Activated CD4-positive, alpha-beta T cell treated with anti-CD3 and anti-CD28 coated beads, Interleukin-2, amount 10 ng/mL, durations not matched to agents 7 days and 5 days (primary cell): Measurements from ENCODE around the gene CLBA1. TPM values are rescaled to one million over a fixed set of nuclear protein-coding genes. Genes with fewer than 3 reads are reported as not detected.

Experiments used
- CTCF ChIA-PET: fragments of 350-600 bp; sonication (Branson Sonifier 250); formaldehyde crosslinking; loops from one replicate; lab custom pipeline; 2021; ENCODE audit warnings: antibody characterized with exemption; lab: Charles Lee
- POLR2A ChIA-PET: fragments of 350-600 bp; sonication (Branson Sonifier 250); formaldehyde crosslinking; loops from one replicate; lab custom pipeline; 2021; ENCODE audit warnings: antibody characterized with exemption; lab: Charles Lee
- DNase-seq: peaks from one replicate; pipeline ENCODE4 v3.0.0-alpha.2; 2020
- H3K27ac Mint-ChIP-seq: one replicate; pipeline ENCODE4 v1.8.0; 2021; ENCODE audit warnings: mild to moderate bottlenecking, moderate library complexity, mixed read lengths
- H3K27me3 Mint-ChIP-seq: one replicate; pipeline ENCODE4 v1.8.0; 2021; ENCODE audit warnings: mixed read lengths
- H3K36me3 Mint-ChIP-seq: one replicate; pipeline ENCODE4 v1.8.0; 2021; ENCODE audit warnings: low read depth, mixed read lengths
- H3K4me1 Mint-ChIP-seq: one replicate; pipeline ENCODE4 v1.8.0; 2021; ENCODE audit warnings: mixed read lengths
- H3K4me3 Mint-ChIP-seq: one replicate; pipeline ENCODE4 v1.8.0; 2021; ENCODE audit warnings: mild to moderate bottlenecking, moderate library complexity, mixed read lengths
- H3K9me3 Mint-ChIP-seq: one replicate; pipeline ENCODE4 v1.8.0; 2021; ENCODE audit warnings: mixed read lengths
- total RNA-seq, 2 experiments: library from RNA; stranded (reverse); gene quantifications; one replicate each; pipeline ENCODE4 v1.2.3, GENCODE V29; 2021

Gene CLBA1
- total RNA-seq, 2 experiments from 2014 or later = 0.60 to 0.77 TPM

DNA sequence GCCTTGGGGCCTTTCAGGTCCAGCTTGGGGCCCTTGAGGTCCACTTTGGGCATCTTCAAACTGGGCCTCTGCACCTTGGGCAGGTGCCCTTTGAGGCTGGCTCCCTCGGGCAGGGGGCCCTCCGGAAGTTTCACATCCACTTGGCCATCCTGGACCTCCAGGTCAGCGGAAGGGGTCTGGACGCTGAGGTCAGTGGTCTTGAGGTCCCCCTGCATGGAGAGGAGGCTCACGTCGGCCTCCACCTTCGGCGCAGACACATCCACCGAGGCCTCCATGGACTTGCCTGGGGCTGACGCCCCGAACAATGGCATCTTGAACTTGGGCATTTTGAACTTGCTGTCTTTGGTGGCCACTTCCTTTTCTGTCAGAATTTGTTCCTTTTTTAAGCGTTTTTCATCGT, 32.5 kb upstream of the CLBA1 start:
- Mint-ChIP-seq H3K27me3 (peaks cover 6% of the 10 kb centered on the region), H3K9me3 (no peaks in the 10 kb centered on the region), H3K36me3 (no peaks in the 10 kb centered on the region), H3K27ac (no peak overlapping the region), H3K4me3 (no peak overlapping the region), H3K4me1 (no peaks in the 10 kb centered on the region)
- ChIA-PET CTCF (no interaction called here), POLR2A (no interaction called here)
- no peak for DNase-seq

DNA sequence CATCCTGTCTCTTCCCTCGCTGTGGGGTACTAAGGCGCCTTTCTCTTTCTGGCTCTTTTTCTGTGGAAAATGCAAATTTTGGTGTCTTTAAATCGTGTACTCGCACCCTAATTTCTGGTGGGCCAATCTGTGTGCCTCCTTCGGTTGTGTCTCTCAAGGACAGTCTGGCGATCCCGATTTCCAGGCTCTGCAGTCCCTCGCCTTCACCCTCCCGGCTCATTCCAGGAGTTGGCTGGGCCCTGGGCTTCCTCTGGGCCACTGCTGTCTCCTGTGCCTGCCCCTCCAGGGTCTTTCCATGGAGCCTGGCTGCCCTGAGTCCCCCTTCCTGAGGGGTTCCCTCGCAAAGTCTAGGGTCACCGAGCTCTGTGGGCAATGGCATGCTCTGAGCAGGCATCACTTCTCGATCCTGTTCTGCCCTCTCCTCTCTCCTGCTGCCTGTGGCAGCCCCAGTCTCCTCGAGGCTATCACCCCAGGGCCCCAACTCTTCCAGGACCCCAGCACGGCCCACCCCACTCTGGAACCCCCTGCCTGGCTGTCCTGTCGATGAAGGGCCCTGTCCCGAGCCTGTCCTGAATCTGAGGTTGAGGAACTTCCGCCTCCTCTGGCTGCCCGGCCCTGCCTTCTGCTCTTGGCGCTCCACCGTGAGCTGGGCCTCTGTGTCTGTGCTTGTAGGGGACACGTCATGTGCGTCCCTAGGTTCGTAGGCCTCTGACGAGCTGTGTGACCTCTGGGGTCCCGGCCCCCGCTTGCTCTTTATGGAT, 31.5 kb upstream of the CLBA1 start:
- Mint-ChIP-seq H3K27me3 (peaks cover 9% of the 10 kb centered on the region), H3K4me3 (no peak overlapping the region), H3K4me1 (no peaks in the 10 kb centered on the region), H3K9me3 (no peaks in the 10 kb centered on the region), H3K27ac (no peak overlapping the region), H3K36me3 (no peaks in the 10 kb centered on the region)
- CTCF ChIA-PET = interaction anchor here (0.5 kb wide), 1 partner anchor 51 kb away, joined by 3 read pairs; no protein-coding TSS in a partner anchor
- POLR2A ChIA-PET = no interaction called here
- no peak for DNase-seq

DNA sequence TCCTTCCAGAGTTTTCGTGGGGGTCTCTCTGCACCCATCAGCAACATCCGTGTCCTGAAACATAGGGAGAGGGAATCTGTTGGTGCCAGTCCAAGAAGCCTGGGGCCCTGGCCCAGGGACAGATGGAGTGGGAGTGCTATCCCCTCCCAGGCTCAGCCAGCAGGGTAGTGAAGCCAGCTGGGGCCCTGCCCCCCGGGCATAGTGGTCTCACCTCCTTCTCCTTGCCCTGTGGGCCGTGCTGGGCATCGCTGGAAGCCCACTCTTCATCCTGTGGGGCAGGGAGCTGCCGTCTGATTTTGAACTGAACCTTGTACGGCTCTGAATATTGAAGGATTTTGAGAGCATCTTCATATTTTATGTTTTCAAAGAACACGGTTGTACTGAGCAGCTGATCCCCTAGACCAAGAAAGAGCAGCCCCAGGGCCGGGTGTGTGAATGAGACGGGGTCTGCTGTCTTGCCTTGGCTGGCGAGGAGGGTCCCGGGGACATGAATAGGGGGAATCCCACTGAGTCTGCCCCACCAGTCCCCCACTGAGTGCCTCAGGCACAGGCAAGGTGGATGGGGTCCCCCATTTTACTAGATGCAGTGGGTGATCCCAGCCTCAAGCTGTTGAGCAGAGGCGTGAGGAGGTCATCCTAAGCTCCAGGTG, 30.7 kb upstream of the CLBA1 start:
- H3K27me3 Mint-ChIP-seq = peaks cover 10% of the 10 kb centered on the region
- H3K4me1 Mint-ChIP-seq = no peaks in the 10 kb centered on the region
- no peak for DNase-seq
- no peak overlapping the region for H3K4me3 Mint-ChIP-seq
- ChIA-PET CTCF (no interaction called here), POLR2A (no interaction called here)
- H3K9me3 Mint-ChIP-seq = no peaks in the 10 kb centered on the region
- no peak overlapping the region for H3K27ac Mint-ChIP-seq
- no peaks in the 10 kb centered on the region for H3K36me3 Mint-ChIP-seq

DNA sequence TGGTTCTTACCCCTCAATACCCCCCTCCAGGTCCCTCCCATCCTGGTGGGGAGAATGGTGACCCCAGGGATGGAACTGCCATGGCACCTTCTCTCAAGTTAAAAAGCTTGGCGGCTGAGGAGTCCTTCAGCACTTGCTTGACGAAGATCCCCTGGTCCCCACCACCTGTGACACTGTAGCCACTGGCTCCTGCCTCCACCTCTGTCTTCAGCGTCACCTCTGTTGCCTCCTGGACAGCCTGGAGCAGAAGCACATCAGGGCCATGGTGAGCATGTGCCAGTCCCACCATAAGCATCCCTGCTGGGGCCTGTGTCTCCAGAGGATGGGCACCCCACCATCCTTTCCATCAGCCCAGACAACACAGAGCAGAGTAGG, 30.2 kb upstream of the CLBA1 start:
- POLR2A ChIA-PET = no interaction called here
- Mint-ChIP-seq H3K27ac (no peak overlapping the region), H3K4me1 (no peaks in the 10 kb centered on the region), H3K36me3 (no peaks in the 10 kb centered on the region), H3K9me3 (no peaks in the 10 kb centered on the region), H3K4me3 (no peak overlapping the region), H3K27me3 (peaks cover 13% of the 10 kb centered on the region)
- no peak for DNase-seq
- CTCF ChIA-PET = no interaction called here

DNA sequence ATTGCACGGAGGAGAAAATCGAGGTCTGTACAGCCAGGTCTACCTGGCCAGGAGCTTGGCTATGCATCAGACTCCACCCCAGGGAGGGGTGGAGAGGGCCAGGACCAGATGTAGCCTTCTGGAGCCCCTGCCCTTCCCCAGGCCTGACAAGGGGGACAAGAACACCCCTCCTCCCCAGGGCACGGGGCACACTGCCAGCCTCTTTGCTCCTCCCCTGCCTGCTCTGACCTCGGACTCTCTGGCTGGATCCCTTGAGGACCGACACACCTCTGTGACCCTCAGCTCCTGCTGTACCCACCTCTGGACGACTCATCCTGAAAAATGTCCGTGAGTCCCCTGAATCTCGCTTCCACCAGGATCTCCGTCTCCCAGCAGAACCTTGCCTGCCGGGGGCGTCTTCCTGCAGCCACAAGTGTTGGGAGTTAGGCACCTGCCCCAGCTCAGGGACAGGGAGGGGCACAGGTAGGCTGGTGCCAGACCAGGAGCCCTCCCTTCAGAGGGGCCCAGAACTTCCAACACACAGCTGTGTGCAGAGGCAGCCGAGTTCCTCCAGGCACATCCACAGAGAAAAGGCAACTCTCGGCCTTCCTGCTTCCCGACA, 29.2 kb upstream of the CLBA1 start:
- Mint-ChIP-seq H3K27me3 (peaks cover 15% of the 10 kb centered on the region), H3K4me3 (no peak overlapping the region), H3K36me3 (no peaks in the 10 kb centered on the region), H3K27ac (no peak overlapping the region), H3K4me1 (no peaks in the 10 kb centered on the region), H3K9me3 (no peaks in the 10 kb centered on the region)
- no peak for DNase-seq
- POLR2A ChIA-PET = no interaction called here
- CTCF ChIA-PET = no interaction called here

DNA sequence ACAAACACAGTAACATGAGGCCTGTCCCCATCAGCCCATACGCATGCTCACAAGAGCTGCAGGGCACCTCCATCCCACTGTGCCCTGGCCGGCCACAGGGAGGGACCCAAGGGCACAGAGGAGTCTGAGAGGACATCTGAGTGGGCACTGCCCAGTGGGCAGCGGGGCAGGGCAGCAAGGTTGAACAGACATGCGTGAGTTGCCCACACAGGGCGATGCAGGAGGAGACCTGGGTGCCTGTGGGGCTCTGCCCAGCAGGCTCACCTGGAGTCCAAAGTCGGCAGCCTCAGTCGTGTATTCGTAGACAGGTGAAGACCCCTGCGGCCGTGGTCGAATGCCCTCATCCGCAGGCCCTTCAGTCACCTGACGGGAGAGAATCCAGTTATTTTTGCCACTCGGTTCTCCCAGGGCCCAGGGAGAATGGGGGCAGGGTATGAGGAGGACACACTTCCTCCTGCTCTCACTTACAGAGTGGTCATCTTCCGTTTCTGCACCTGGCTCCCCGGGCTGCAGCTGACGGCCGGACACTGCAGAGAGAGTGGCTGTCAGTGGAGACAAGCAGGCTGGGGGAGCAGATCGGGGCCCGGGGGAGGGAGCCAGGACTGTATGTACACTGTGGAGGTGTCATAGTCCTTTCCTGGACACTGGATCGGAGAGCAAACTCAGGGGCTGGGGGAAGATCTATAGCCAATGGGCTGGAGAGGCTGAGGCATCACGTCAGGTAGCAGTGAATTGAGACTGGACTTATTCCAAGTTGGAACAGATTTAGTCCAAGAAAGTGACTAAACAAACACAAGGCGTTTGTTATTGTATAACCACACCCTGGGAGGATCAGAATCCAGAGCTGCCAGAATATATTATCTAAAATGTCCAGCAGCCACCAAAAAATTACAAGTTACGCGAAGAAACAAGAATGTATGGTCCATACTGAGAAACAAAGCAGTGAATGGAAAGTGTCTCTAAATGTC, 28.2 kb upstream of the CLBA1 start:
- CTCF ChIA-PET = no interaction called here
- no peak for DNase-seq
- H3K9me3 Mint-ChIP-seq = no peaks in the 10 kb centered on the region

DNA sequence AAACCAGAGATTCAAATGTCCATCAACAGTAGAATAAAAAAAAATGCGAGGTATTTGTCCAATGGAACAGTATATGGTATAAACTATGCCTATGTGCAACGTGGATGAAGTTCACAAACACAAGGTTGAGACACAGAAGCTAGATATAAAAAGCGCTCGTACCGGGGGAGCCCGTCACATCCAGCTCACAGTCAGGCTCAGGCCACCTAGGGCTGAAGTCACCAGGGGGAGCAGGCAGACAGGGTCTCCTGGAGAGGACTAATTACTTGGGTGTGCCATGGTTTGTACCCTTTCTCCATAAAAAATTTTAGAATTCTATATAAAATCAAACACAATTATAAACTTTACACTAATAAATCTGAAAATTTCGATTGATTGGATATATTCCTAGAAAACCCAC, 21.0 kb upstream of the CLBA1 start:
- CTCF ChIA-PET = interaction anchor here (0.7 to 2.9 kb wide), 2 partner anchors 10 to 24 kb away, joined by 4 to 9 read pairs; no protein-coding TSS in a partner anchor
- H3K4me1 Mint-ChIP-seq = no peaks in the 10 kb centered on the region
- no peak overlapping the region for H3K4me3 Mint-ChIP-seq
- DNase-seq = no peak
- H3K36me3 Mint-ChIP-seq = no peaks in the 10 kb centered on the region
- H3K27ac Mint-ChIP-seq = no peak overlapping the region
- peaks cover 9% of the 10 kb centered on the region for H3K27me3 Mint-ChIP-seq
- POLR2A ChIA-PET = no interaction called here
- H3K9me3 Mint-ChIP-seq = no peaks in the 10 kb centered on the region

More for the DNA sequence above, 28.2 kb upstream of the CLBA1 start:
- no peak overlapping the region for H3K4me3 Mint-ChIP-seq
- no peaks in the 10 kb centered on the region for H3K4me1 Mint-ChIP-seq
- H3K27ac Mint-ChIP-seq = no peak overlapping the region
- H3K27me3 Mint-ChIP-seq = peaks cover 15% of the 10 kb centered on the region
- H3K36me3 Mint-ChIP-seq = no peaks in the 10 kb centered on the region
- POLR2A ChIA-PET = no interaction called here

DNA sequence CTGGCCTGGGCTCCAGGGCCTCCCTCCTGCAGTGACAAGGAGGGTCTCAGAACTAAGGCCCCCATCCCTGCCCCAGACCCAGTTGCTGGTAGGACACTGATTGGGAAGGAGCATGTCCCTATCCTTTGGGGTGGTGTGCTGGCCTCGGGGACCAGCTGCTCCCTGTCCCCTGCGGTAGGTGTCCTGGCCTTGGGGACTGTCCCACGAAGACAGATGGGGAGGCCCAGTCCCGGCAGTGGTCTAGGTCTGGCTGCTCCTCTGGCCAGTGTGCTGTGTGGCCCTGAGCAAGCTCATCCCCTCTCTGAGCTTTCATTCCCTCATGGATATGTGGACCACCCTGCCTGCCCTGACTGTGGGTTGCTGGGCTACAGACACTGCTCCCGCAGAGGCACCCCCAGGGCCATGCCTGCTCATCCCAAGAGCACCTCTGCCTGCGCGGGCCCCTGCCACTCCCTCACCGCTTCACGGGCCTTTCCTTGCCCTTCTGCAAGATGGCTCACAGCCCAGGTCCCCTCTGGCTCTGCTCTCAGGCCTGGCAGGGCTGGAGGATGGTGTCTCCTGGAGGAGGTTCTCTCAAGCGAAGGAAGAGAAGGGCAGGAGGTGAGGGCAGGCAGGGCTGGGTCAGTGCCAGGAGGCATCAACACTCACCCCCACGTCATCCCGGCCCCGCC, 19.9 kb upstream of the CLBA1 start:
- H3K36me3 Mint-ChIP-seq = no peaks in the 10 kb centered on the region
- ChIA-PET POLR2A (no interaction called here), CTCF (interaction anchor here (2.9 kb wide), 1 partner anchor 8 kb away, joined by 9 read pairs; no protein-coding TSS in a partner anchor)
- H3K27ac Mint-ChIP-seq = no peak overlapping the region
- no peak overlapping the region for H3K4me3 Mint-ChIP-seq
- no peaks in the 10 kb centered on the region for H3K9me3 Mint-ChIP-seq
- H3K27me3 Mint-ChIP-seq = peaks cover 3% of the 10 kb centered on the region
- H3K4me1 Mint-ChIP-seq = no peaks in the 10 kb centered on the region
- DNase-seq = no peak

DNA sequence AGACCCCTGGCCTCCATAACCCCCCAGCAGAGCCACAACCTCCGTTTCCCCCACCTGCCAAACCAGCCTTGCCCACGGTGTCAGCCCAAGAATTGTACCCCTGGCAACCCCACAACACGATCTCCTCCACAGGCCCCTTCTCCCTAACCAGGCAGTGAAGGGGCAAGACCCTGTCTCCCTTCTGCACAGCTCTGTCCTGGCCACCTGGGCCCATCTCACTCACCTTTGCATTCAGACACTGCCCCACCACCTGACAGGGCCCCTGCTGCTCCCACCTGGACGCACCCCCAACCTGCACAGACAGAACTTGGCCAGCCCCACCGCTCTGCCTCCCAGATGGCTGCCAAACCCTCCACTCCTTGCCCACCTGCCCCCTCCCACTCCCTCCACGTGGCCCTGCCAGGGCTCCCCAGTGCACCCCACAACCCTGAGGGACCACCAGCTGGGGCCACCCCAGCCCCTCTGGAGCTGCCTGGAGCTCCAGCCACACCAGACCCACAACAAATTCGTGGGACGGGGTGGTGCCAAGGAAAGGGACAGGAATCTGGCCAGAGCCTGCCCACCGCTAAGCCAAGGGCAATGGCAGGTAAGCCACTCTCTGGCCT, 19.2 kb upstream of the CLBA1 start:
- no peaks in the 10 kb centered on the region for H3K9me3 Mint-ChIP-seq
- H3K4me1 Mint-ChIP-seq = no peaks in the 10 kb centered on the region
- ChIA-PET CTCF (interaction anchor here (0.6 to 1.2 kb wide), 3 partner anchors 9 to 79 kb away, joined by 3 read pairs; no protein-coding TSS in a partner anchor), POLR2A (no interaction called here)
- H3K36me3 Mint-ChIP-seq = no peaks in the 10 kb centered on the region
- no peak overlapping the region for H3K27ac Mint-ChIP-seq
- no peak for DNase-seq
- H3K4me3 Mint-ChIP-seq = no peak overlapping the region
- peaks cover 3% of the 10 kb centered on the region for H3K27me3 Mint-ChIP-seq

DNA sequence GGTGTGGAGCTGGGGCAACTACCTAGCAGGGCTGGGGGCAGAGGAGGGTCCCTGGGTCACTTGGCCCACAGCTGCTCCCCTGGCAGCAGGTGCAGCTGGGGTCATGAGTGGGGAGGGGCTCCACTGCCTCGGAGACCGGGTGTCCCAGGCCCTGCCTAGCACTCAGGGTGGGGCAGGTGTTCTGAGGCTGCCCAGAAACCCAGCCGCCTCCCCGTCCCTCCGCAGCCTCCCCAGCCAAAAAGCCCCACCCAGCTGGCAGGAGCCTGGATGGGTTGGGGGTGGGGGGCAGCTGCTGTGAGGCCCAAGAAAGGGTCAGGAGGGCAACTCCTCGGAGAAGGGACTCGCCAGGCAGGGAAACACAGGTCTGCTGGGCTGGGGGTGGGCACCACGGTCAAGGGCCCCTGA, 18.6 kb upstream of the CLBA1 start:
- Mint-ChIP-seq H3K9me3 (no peaks in the 10 kb centered on the region), H3K27me3 (peaks cover 3% of the 10 kb centered on the region), H3K4me1 (no peaks in the 10 kb centered on the region), H3K27ac (no peak overlapping the region), H3K36me3 (no peaks in the 10 kb centered on the region), H3K4me3 (no peak overlapping the region)
- DNase-seq = no peak
- CTCF ChIA-PET = interaction anchor here (0.6 to 1.2 kb wide), 3 partner anchors 8 to 78 kb away, joined by 3 read pairs; no protein-coding TSS in a partner anchor
- POLR2A ChIA-PET = no interaction called here

DNA sequence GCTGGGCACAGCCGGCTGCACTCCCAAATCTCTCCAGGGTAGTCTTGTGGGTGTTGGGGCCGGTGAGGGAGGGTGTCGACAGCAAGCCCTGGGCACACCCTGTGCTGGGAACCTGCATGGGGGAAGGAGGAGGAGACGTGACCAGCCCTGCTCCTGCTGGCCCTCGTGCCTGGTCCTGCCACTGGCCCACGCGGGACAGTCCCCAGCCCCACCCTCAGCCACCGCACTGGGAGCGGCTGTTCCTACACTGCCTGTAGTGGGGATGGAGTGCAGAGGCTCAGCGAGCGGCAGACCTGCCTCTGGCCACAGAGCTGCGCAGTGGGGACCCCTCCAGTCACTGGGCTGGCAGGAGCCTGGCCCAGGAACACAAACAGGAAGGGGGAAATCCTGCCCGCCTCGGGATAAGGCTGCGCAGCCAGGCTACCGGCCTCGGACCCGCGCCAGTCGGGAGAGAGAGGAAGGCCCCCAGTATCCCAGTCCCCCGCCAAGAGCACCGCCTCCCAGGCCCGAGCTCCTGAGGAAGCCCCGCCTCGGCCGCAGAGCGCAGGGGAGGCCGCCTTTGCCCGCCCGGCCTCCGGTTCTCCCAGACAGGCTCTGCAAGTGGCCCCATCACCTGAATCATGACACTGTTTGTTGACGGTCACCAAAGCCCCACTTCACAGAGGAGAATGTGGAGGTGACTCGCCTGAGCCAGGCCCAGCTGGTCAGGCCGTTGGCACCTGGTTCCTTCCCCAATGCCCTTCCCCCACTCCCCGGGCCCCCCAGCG, 18.0 kb upstream of the CLBA1 start:
- no peak for DNase-seq

More for the DNA sequence above, 18.0 kb upstream of the CLBA1 start:
- ChIA-PET POLR2A (no interaction called here), CTCF (interaction anchor here (0.8 to 1.2 kb wide), 2 partner anchors 8 to 78 kb away, joined by 3 read pairs; no protein-coding TSS in a partner anchor)
- Mint-ChIP-seq H3K27ac (no peak overlapping the region), H3K27me3 (peaks cover 3% of the 10 kb centered on the region), H3K4me3 (no peak overlapping the region), H3K9me3 (no peaks in the 10 kb centered on the region), H3K4me1 (no peaks in the 10 kb centered on the region), H3K36me3 (no peaks in the 10 kb centered on the region)
